GM19023 (cell line): ENCODE results near the gene FIS1.
"Not testable (repeated sequence)": the region's sequence is repeated elsewhere in the genome, so short reads cannot be mapped to it uniquely, and the experiment has no call there.

Source experiments
- ATAC-seq: cut with Tn5 transposase; IDR thresholded peaks from one replicate; pipeline ENCODE4 v1.9.1; 2021; ENCODE audit warnings: mild to moderate bottlenecking, moderate library complexity; ENCODE audit not compliant: unreplicated experiment

FIS1 gene

DNA sequence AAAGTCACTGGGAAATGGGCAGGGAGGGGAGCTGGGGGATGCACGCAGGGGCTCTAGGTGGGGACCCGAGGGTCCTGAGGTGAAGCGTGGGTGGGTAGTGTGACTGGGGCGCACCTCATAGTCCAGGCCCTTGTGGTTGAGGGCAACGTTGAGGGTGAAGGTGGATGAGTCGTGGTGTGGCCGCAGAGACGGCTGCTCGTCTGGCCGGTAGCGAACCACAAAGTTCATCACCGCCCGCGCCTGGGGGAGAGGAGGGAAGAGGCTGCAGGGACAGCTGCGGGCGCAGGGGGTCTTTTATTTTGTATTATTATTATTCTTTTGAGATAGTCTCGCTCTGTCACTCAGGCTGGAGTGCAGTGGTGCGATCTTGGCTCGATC, 38.2 kb downstream of the FIS1 start:
- no peak for ATAC-seq

DNA sequence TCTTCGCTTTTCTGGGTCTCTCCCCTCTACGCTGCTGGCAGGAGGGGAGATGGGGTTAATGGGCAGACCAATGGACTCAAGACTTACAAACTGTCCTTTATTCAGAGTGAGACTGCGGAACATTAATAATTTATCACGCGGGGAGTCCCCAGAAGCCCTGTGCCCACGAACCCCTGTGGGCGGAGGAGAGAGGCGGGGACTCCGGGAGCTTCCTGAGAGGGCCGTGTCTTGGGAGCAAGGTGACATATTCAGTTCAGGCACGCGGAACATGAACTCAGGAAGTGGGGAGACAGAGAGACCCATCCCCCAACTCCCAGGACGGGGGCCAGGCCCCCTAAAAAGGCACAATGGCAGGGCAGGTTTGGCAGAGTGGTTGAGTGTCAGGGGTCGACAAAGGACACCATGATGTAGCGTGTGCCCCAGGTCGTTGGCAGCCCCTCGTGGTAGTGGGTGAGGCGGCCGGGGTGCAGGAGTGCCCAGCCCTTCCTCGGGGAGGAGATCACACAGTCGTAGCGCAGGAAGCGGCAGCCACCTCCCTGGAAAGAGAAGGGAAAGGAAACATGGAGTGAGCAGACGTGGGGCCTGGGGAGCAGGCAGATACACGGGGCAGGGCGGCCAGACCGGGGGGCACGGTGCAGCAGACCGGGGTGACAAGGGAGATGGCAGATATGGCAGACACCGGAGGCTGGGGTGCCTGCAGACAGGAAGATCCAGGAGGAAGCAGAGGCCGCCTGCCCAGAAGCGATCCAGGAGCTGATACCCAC, 38.8 kb downstream of the FIS1 start:
- no peak for ATAC-seq

- not testable (repeated sequence) for ATAC-seq
These were observed 40.8 kb downstream of the FIS1 start for GRCh38 chr7:101203740-101204738.

DNA sequence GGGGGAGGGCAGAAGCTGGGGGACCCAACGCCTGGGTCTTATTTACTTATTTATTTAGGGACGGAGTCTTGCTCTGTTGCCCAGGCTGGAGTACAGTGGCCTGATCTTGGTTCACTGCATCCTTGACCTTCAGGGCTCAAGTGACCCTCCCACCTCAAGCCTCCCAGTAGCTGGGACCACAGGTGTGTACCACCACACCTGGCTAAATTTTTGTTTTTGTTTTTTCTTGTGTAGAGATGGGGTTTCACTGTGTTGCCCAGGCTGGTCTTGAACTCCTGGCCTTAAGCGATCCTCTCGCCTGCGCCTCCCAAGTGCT, 42.3 kb downstream of the FIS1 start:
- no peak for ATAC-seq

GRCh38 chr7:101201695-101202602, 42.9 kb downstream of the FIS1 start:
- ATAC-seq = no peak

DNA sequence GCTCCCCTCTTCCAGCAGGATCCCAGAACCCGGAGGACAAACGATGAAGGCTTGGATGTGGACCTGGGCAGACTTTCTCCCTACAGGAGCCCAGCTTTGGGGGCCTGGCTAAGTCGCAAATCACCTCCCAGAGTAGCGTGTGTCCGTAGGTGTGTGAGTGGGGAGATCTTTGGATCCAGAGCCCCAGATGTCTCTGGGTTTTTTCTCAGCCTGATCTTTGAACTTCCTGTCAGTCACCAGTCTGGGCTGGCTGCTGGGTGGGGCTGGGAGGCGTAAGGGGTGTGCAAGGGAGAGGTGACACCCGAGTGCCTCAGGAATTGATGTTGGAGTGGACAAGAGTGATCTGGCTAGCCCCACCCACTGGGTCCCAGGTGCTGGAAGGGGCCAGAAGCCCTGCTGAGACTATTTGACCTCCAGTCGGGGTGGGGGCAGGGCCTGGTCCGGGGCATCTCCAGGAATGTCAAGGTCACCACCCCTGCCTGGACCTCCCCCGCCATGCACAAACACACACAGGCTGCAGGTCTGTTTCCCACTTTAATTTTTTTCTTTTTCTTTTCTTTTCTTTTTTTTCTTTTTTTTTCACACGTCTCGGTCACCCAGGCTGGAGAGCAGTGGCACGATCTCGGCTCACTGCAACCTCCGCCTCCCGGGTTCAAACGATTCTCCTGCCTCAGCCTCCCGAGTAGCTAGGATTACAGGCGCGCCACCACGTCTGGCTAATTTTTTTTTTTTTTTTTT, 43.9 kb downstream of the FIS1 start, which contains the start of gene MOGAT3:
TSS of gene MOGAT3 (minus strand) at position 175 of the 738 bp plus-strand sequence. CDS start 182 bp downstream, outside the sequence.
- ATAC-seq = no peak

GRCh38 chr7:101200504-101200861, 44.4 kb downstream of the FIS1 start:
- ATAC-seq = no peak

DNA sequence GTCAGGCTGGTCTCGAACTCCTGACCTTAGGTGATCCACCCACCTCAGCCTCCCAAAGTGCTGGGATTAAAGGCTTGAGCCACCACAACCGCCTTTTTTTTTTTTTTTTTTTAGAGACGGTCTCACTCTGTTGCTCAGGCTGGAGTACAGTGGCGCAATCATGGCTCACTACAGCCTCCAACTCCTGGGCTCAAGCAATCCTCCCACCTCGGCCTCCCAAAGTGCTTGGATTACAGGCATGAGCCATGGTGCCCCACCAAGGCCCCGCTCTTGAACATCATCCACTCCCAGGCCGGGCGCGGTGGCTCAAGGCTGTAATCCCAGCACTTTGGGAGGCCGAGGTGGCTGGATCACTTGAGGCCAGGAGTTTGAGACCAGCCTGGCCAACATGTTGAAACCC, 45.4 kb downstream of the FIS1 start:
- not testable (repeated sequence) for ATAC-seq

DNA sequence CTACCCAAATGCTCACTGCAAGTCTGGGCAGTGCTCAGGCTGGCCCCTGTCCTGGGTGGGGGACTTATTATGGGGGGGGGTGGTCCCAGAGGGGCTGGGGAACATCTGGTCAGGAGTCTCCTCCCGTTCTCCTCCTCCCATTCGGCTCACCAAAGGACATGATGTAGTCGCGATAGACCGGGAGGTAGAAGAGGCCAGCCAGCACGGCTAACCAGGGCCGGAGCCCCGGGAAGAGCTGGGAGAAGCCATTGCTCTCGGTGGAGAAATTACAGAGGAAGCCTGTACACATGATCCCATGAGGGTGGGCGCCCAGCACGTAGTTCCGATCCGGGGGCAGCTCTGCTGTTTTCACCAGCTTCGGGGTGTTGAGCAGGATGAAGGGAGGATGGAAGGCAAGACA, 46.4 kb downstream of the FIS1 start:
- no peak for ATAC-seq

GRCh38 chr7:101197991-101198390, 46.9 kb downstream of the FIS1 start:
- no peak for ATAC-seq

DNA sequence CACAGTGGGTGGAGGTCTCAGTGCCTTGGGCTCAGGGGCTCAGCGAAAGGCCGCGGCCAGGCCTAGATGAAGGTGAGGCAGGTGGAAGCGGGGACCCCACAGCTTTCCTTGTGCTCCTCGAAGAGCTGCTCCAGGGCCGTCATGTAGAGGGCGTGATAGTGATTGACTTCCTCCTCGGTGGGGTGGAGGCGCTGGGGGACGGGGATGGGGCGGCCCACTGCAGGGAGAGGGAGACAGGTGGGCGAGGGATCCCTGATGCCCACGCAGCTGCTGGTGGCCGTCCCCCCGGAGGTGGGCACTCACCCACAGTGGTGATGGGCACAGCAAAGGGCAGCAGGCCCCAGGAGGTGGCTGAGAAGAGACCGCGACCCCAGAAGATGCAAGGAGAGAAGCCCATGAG, 49.0 kb downstream of the FIS1 start:
- ATAC-seq = no peak
